SW480 (cell line): Measurements from ENCODE around the gene MSH6.
A peak's percentile ranks its signal among the peaks of the same experiment; 100 is the strongest.

Source experiments
- DNase-seq: peaks from one replicate; pipeline ENCODE4 v3.0.0-alpha.2; 2016; ENCODE audit warnings: low spot score

Gene MSH6, protein sequence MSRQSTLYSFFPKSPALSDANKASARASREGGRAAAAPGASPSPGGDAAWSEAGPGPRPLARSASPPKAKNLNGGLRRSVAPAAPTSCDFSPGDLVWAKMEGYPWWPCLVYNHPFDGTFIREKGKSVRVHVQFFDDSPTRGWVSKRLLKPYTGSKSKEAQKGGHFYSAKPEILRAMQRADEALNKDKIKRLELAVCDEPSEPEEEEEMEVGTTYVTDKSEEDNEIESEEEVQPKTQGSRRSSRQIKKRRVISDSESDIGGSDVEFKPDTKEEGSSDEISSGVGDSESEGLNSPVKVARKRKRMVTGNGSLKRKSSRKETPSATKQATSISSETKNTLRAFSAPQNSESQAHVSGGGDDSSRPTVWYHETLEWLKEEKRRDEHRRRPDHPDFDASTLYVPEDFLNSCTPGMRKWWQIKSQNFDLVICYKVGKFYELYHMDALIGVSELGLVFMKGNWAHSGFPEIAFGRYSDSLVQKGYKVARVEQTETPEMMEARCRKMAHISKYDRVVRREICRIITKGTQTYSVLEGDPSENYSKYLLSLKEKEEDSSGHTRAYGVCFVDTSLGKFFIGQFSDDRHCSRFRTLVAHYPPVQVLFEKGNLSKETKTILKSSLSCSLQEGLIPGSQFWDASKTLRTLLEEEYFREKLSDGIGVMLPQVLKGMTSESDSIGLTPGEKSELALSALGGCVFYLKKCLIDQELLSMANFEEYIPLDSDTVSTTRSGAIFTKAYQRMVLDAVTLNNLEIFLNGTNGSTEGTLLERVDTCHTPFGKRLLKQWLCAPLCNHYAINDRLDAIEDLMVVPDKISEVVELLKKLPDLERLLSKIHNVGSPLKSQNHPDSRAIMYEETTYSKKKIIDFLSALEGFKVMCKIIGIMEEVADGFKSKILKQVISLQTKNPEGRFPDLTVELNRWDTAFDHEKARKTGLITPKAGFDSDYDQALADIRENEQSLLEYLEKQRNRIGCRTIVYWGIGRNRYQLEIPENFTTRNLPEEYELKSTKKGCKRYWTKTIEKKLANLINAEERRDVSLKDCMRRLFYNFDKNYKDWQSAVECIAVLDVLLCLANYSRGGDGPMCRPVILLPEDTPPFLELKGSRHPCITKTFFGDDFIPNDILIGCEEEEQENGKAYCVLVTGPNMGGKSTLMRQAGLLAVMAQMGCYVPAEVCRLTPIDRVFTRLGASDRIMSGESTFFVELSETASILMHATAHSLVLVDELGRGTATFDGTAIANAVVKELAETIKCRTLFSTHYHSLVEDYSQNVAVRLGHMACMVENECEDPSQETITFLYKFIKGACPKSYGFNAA (N-terminal part only)

DNA sequence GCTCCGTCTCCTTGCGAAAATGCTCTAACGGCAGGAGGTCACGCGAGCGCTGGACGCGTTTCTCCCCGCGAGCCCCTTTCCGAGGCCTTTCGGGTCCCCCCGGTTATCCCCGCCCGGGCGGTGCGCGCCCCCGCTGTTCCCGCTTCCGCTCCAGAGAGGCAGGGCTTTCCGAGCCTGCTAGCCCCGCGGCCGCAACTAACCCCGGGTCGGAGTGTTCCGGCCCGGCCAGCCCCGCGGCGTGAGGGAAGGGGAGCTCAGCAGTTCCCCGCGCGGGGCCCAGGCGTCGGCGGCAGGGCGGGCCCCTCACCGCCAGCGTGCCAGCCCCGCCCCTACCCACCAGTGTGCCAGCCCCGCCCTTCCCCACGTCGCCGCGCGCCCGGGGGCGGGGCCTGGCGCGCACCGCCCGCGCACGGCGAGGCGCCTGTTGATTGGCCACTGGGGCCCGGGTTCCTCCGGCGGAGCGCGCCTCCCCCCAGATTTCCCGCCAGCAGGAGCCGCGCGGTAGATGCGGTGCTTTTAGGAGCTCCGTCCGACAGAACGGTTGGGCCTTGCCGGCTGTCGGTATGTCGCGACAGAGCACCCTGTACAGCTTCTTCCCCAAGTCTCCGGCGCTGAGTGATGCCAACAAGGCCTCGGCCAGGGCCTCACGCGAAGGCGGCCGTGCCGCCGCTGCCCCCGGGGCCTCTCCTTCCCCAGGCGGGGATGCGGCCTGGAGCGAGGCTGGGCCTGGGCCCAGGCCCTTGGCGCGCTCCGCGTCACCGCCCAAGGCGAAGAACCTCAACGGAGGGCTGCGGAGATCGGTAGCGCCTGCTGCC is at the start of gene MSH6:
MSH6 (plus strand) TSS at position 475 of the 815 bp plus-strand sequence; CDS start at position 564, 89 bp downstream.
- peak; percentile 91 for DNase-seq

DNA sequence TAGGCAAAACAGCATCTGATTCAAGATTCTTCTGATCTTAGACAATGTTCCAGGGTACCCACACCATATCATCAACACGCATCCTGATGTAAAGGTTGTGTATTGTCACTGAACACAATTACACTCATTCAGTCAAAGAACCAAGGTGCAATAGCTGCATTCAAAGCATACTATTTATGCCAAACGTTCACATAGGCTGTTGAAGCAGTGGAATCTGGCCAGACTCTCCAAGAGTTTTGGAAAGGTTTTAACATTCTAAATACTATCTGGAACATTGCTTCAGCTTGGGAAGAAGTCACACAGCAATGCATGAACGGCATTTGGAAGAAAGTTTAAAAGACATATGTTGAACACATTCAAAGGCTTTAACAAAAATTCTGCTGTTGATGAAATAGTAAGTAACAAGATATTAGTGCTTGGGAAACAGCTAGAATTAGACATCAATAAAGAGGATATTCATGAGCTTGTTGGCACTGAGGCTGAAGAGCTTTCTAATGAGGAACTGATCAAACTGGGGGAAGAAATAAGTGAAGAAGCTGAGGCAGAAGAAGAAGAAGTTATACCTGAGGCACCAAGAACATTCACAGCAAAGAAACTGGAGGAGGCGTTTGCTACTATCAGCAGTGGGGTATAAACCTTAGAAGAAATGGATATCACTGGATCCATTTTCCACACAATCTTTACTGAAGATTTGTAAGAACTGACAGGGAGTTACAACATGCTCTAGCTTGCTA is 47.6 kb upstream of the MSH6 start:
- no peak for DNase-seq

DNA sequence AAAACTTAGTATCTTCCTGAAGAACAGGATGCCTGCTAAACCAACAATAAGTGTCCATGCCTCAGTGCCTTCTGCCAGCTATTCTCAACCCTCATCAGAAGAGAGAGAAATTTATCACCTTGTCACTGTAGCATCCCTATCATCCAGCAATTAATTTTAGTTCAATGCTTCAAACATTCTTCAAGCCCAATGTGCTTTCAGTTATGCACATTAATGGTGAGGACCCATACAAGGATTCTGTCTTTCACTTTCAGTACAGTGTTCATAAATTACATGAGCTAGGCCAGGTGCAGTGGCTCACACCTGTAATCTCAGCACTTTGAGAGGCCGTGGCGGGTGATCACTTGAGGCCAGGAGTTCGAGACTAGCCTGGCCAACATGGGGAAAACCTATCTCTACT is 47.0 kb upstream of the MSH6 start:
- no peak for DNase-seq

DNA sequence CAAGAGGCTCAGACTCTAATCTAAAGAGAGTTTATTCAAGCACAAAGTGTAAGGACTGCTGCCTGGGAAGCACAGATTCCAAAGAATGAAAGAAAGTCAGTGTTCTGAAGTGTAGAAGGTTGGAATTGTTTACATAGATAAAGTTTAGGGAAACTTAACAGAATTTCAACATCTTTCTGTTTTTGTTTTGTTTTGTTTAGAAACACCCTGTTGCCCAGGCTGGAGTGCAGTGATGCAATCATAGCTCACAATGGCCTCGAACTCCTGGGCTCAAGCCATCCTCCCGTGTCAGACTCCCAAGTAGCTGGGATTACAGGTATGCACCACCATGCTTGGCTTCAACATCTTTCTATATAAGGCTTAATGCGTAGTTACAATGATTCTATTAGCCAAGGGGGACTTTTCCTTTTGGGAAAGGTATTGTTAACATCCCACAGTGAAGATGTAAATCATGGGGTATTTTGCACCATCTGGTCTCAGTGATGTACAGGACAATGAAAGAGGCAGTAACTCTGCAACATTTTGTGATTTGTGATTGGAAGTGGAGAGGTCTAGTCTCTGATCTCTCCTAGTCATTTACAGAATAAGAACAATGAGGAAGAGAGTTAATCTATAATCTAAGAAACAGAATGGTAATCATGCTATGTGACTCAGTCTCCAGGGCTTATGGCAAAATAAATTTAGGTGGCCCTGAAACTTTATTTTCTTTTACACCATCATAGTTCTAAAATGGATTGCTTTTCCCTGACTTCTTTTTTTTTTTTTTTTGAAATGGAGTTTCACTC is 45.6 kb upstream of the MSH6 start:
- no peak for DNase-seq

DNA sequence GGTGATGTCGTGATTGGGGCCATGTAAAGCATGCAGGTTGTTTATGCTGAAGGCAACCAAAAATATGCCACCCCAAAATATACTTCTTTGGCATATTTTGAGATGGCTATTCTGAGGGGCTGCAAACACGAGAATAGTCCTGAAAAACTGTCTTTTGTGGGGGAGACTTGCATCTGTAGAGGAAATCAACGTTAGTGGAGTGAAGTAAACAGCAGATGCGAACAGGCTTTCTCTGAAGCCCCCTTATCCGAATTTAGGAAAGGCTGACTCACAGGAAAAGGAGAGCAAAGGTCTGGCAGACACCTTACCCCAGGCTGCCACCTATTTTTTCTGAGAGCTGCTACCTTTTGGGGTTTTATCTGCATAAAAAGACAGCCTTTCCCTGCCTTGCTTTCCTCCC is 44.6 kb upstream of the MSH6 start:
- DNase-seq = no peak

DNA sequence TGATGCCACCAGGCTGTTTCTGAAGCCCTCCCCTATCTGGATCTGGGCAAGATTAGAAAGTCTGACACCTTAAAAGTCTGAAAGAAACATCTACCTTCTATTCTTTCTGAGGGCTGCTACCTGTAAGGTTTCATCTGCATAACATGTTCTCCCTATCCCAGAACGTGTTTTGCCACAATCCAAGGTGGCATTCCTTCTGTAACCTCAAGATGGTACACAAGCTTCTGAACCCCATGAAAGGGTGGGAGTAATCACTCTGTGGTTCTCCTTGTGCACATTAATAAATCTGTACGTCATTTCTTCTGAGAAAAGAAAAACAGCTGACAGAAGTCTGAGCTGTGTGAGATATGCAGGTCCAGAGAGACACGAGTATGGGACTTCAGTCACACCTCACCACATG is 41.8 kb upstream of the MSH6 start:
- DNase-seq = no peak

DNA sequence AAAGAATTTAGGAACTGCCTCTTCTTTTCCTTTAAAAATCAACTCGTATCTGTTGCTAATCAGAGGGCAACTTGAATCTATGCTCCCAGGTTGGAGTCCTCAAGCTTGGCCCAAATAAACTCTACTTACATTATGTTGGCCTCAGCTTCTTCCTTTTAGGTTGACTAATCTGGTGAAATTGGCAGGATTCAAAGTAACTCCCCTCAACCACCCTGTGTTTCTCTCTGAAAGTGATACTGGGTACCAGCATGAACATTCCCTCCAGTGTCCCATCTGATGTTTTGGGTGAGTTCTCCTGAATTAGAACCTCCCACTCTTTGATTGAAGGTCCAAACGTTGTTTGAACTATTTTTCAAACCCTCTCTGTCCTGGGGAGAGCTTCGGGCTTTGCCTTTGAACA is 41.3 kb upstream of the MSH6 start:
- DNase-seq = no peak

DNA sequence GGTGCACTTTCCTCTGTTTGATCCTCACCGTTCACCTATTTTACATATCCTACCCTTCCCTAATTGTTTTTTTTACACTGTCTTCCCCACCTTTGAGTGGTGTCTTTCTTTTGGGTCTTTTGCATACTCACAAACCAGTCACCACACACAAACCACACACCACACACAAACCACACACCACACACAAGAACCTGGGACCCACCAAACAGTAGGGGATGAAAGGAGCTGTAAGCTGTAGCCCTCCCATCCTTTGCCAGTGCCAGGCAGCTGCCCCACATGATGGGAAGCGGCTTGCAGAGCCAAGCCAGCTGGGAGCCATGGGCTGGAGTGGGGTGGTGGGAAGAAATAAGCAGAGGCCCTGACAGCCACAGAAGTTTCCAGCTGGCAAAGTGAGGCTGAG is 38.9 kb upstream of the MSH6 start:
- DNase-seq = no peak

DNA sequence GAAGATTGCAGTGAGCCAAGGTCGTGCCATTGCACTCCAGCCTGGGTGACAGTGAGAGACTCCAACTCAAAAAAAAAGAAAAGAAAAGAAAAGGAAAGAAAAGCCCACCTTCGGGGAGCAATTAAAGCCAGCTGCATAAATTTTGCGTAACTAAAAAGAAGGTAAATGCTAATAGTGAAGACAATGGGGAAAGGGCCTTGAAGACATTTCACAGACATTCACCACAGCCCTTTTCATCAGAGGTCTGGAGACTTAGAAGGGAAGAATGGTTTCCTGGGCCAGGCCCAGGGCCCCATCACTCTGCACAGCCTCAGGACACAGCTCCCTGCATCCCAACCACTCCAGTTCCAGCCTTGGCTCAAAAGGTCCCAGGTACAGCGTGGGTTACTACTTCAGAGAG is 35.1 kb upstream of the MSH6 start:
- DNase-seq = no peak

DNA sequence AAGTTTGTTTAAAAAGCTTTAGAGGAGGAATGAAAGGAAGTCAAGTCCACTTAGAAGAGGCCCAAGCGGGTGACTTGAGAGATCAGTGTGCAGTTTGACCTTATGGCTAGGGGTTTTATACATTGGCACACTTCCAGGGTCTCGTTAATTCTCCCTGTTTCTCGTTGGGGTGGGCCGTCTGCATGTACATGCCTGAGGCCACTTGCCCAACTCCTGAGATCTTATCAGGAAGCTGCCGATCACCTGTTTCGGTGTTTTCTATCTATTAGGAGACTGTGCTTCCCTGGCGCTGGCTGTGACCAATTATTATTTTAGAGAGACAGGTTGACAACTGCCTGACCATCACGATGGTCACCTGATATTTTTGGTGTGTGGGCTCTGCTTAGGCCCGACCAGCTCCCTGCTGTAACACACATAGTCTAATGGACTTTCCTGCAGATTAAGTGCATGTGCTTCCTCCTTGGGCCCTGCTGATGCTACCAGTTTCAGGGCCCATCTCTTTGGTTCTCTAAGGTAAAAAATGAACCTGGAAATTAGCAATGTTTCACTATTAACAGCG is 31.0 kb upstream of the MSH6 start:
- DNase-seq = no peak

DNA sequence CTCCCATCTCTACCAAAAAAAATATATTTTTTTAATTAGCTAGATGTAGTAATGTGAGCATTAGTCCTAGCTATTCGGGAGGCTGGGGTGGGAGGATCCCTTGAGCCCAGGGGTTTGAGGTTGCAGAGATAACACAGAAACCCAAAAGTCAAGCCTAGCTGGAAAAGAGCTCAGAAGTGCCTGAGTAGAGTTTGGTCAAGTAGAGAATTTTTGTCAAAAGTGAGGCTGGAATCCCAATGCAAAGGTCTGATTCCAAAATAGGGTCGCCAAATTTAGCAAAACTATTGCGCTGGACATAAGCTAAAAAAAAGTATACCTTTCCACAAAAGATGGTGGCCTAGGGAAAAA is 15.5 kb upstream of the MSH6 start:
- no peak for DNase-seq

DNA sequence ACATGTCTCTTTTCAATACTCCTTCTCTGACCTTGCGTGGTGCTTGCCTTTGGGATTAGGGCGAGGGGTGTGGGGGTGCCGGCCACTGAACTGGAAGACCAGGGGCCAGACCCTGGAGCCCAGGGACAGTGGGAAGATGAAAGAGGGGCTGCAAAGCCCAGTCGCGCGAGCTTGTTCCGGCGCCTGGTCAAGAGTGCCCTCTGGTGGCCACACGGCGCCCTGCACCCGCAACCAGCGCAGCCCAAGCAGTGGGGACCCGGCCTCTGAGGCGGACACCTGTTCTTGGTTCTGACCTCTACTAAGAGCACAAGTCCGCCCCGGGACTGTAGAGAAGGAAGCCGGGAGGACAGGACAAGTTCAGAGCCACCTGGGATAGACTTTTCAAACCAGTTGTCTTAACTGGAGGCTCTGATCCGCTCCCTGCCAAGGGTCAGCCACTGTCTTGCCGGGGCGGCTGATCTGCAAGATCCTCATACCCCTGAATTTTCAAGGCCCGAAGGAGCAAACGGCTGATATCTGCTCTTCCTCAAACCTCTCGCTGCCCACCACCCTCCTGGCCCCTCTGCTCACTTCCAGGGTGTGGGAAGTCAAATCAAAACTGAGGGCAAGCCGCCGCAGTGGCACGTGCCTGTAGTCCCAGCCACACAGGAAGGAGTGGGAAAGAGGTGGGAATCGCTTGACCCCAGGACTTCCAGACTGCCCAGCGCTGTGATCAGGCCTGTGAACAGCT is 14.9 kb upstream of the MSH6 start:
- peak; percentile 48 for DNase-seq

DNA sequence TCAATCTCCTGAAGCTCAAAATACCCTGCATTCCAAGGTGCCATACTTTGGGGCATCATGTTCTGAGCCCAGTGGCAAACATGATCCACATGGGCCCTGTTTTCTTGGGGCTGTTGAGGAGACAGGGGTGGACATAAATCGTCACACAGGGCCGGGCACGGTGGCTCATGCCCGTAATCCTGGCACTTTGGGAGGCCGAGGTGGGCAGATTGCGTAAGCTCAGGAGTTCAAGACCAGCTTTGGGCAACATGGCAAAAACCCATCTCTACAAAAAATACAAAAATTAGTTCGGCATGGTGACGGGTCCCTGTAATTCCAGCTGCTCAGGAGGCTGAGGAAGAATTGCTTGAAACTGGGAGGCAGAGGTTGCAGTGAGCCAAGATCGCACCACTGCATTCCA is 13.6 kb upstream of the MSH6 start:
- DNase-seq = no peak

DNA sequence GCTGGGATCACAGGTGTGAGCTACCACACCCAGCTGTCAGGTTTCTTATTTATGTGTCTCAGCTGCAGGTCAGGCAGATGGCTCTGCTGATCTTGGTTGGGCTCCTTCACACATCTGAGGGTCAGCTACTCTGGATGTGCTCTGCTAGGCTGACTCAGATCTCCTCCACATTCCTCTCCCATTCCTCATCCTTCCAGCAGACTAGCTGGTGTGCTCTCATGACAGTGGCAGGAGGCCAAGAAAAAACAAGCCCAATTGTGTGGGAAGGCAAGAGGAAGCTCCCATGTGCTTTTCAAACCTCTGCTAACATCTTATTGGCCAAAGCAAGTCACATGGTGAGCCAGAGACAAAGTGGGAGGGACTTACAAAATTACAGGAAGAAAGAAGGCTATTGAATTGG is 11.7 kb upstream of the MSH6 start:
- DNase-seq = peak; percentile 61

DNA sequence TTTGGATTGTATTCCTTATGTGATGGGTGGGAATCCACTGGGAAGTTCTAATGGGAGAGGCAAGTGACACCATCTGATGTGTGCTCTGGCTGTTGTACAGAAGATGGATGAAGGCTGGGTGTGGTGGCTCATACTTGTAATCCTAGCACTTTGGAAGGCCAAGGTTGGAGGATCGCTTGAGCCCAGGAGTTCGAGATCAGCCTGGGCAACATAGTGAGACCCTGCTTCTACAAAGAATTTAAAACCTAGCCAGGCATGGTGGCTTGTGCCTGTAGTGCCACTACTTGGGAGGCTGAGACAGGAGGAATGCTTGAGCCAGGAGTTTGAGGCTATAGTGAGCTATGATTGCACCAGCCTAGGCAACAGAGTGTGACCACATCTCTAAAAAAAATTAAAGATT is 10.6 kb upstream of the MSH6 start:
- no peak for DNase-seq

DNA sequence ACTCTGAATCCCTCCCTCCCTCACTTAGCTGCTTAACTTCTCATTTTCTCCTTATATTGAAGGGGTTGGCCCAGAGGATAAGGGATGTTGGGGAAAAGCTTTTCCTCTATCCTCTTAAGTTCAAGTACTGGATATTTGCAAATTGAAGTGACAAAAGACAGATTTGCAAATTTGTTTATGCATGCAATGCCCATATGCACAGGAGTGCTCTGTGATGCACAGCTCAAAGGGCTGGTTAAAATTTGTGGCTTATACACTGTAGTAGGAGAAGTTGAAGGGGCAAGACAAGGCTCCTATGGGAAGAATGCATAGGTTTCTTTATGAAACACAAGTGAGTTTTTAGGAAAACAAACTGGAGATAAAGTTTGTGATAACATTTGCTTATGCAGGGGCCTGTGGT is 8.4 kb upstream of the MSH6 start:
- DNase-seq = no peak

DNA sequence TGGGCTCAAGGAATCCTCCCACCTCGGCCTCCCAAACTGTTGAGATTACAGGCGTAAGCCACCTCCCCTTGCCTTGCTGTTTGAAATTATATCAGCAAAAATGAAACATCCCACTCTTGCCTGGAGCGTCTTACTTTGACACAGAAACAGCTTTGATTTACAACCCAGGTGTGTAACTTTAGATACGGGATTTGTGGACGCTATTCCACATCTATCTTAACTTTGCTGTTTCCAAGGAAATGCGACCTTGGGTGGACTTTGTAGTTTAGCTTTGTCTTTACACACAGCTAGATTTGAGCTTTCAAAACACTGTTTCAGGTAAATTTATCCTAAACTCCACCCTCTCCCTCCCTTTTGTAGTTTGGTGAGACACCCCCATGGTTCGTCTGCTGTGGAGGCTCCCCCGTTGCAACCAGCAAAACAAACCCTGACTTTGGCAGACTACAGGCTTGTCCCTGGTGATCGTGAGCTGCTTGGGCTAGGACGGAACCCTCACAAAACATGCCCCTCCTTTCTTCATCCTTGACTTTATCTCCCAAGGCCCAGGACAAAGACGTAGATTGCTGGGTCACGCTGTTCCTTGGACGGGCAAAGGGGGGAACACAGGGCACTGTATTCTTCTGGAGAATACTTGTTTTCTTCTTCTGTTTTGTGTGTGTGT is 5.5 kb upstream of the MSH6 start:
- DNase-seq = no peak

DNA sequence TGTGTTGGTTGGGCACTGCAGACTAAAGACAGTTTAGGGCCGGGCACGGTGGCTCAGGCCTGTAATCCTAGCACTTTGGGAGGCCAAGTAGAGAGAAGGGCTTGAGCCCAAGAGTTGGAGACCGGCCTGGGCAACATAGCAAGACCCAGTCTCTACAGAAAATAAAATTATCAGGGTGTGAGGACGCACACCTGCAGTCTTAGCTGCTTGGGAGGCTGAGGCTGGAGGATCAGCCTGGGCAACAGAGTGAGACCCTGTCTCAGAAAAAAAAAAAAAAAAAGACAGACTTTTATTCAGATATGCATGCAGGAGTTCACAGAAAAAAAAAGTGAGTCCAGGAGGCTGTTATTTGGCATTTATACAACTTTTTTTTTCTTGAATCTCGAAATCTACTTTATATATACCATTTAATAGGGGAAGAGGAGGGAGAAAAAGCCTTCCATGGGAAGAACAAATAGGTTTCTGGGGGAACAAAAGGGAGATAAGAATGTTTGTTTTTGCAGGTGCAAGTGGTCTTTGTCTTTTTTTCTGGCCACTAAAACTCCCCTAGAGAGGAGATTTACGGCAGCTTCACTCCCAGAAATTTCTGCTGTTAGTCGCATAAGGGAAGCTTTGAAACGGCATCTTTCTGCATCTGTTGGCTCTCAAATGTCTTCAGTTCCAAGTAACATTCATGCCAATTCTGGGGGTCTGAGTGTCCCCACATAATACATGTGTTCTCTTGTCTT is 4.1 kb upstream of the MSH6 start:
- no peak for DNase-seq
